ENCODE results near the gene ID2. TPM values are rescaled to one million over a fixed set of nuclear protein-coding genes. Genes with fewer than 3 reads are reported as not detected.

The ID2 gene
- total and polyA plus RNA-seq, 2 of the 13 experiments (the other 11 are each of a cell fraction or from before 2014, with no cell fraction given) = 214 to 719 TPM

DNA sequence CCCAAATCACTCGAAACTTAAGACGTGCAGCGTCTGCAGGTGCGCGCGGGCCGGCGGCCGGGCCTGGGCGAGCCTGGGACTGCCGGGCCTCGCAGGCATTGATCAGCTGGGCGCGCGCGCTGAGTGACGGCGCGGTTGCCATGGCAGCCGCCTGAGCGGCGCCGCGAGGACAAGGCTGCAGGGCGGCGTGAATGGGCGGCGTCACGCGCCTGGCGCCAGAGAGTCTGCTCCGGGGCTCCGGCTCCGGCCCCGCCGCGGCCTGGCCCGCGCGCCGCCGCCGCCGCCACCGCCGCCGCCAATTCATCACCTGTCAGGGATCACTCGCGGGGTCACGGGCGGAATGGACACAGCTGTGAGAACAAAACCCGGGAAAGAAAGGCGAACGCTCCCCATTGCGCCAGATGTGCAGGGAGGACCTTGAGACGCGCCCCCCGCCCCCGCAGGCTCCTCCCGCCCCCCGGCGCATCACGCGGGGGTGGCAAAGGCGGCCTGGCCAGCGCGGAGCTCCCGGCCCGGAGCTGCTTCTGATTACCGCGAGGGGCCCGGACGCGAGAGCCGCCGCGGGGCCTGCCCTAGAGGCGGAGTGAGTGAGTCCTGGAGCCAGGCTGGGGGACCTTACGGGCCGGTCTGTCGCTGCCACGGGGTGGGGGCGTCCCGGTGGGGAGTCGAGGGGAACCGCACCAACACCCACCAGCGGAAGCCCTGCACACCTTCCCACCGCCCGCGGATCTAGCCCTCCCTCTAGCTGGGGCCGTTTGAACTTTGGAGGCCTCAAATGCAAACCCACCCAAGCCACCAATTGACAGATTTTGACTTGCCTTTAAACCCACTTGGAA is 2.9 kb upstream of the ID2 start (continued):
- TF ChIP-seq, protein P1, sequence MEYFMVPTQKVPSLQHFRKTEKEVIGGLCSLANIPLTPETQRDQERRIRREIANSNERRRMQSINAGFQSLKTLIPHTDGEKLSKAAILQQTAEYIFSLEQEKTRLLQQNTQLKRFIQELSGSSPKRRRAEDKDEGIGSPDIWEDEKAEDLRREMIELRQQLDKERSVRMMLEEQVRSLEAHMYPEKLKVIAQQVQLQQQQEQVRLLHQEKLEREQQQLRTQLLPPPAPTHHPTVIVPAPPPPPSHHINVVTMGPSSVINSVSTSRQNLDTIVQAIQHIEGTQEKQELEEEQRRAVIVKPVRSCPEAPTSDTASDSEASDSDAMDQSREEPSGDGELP (IDR thresholded peaks at IDR 0.05; ENCODE audit: borderline replicate concordance, low read depth) = peak; percentile 98
- TF ChIP-seq MAFF (IDR thresholded peaks at IDR 0.05; ENCODE audit: low read depth, low read length) (no peak), EZH2 (conservative IDR thresholded peaks at IDR 0.05; ENCODE audit: low read depth, low read length) (no peak), FOXA1 (IDR thresholded peaks at IDR 0.05) (no peak), FOXA1 (CRISPR knock-in tag; IDR thresholded peaks at IDR 0.05) (peak; percentile 18; the same call in 1 of the 2 replicates), GABPB1 (CRISPR knock-in tag; IDR thresholded peaks at IDR 0.05) (peak; percentile 73; the same call in 1 of the 2 replicates), ZNF709 (CRISPR knock-in tag; IDR thresholded peaks at IDR 0.05) (no peak), ZNF607 (CRISPR knock-in tag; IDR thresholded peaks at IDR 0.05; ENCODE audit: borderline replicate concordance) (no peak; the same call in none of the 2 replicates), ZNF616 (CRISPR knock-in tag; IDR thresholded peaks at IDR 0.05; ENCODE audit: low read depth) (no peak; the same call in 1 of the 2 replicates), HNF4A (CRISPR knock-in tag; IDR thresholded peaks at IDR 0.05) (peak; percentile 45; the same call in 1 of the 2 replicates), RBM39 (IDR thresholded peaks at IDR 0.05; ENCODE audit: low read depth, low read length, poor library complexity, severe bottlenecking) (peak; percentile 17), U2AF2 (IDR thresholded peaks at IDR 0.05; ENCODE audit: low read depth, low read length) (peak; percentile 89; the same call in 1 of the 2 replicates), SOX6 (IDR thresholded peaks at IDR 0.05) (no peak), SOX6 (CRISPR knock-in tag; IDR thresholded peaks at IDR 0.05) (no peak; the same call in 1 of the 2 replicates), PCBP1 (IDR thresholded peaks at IDR 0.05; ENCODE audit: borderline replicate concordance, low read depth, low read length) (no peak), ZNF546 (CRISPR knock-in tag; conservative IDR thresholded peaks at IDR 0.05) (peak; percentile 88; the same call in 1 of the 2 replicates), ZNF782 (CRISPR knock-in tag; IDR thresholded peaks at IDR 0.05; ENCODE audit: borderline replicate concordance) (no peak; the same call in 1 of the 2 replicates), ZBTB8A (CRISPR knock-in tag; IDR thresholded peaks at IDR 0.05; ENCODE audit: borderline replicate concordance, low read depth) (0 out of 2 replicates have a peak, but pooled peaks have one; percentile 44), MXI1 (IDR thresholded peaks at IDR 0.05; ENCODE audit: borderline replicate concordance, low read depth, low read length) (peak; percentile 98; the same call in 2 of the 3 replicates), IKZF4 (CRISPR knock-in tag; IDR thresholded peaks at IDR 0.05; ENCODE audit: borderline replicate concordance, low read depth, not compliant biosample characterization) (peak; percentile 75)
- TF ChIP-seq, protein P2, sequence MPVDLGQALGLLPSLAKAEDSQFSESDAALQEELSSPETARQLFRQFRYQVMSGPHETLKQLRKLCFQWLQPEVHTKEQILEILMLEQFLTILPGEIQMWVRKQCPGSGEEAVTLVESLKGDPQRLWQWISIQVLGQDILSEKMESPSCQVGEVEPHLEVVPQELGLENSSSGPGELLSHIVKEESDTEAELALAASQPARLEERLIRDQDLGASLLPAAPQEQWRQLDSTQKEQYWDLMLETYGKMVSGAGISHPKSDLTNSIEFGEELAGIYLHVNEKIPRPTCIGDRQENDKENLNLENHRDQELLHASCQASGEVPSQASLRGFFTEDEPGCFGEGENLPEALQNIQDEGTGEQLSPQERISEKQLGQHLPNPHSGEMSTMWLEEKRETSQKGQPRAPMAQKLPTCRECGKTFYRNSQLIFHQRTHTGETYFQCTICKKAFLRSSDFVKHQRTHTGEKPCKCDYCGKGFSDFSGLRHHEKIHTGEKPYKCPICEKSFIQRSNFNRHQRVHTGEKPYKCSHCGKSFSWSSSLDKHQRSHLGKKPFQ (CRISPR knock-in tag; IDR thresholded peaks at IDR 0.05; ENCODE audit: insufficient replicate concordance) = no peak
- TF ChIP-seq, protein P3, sequence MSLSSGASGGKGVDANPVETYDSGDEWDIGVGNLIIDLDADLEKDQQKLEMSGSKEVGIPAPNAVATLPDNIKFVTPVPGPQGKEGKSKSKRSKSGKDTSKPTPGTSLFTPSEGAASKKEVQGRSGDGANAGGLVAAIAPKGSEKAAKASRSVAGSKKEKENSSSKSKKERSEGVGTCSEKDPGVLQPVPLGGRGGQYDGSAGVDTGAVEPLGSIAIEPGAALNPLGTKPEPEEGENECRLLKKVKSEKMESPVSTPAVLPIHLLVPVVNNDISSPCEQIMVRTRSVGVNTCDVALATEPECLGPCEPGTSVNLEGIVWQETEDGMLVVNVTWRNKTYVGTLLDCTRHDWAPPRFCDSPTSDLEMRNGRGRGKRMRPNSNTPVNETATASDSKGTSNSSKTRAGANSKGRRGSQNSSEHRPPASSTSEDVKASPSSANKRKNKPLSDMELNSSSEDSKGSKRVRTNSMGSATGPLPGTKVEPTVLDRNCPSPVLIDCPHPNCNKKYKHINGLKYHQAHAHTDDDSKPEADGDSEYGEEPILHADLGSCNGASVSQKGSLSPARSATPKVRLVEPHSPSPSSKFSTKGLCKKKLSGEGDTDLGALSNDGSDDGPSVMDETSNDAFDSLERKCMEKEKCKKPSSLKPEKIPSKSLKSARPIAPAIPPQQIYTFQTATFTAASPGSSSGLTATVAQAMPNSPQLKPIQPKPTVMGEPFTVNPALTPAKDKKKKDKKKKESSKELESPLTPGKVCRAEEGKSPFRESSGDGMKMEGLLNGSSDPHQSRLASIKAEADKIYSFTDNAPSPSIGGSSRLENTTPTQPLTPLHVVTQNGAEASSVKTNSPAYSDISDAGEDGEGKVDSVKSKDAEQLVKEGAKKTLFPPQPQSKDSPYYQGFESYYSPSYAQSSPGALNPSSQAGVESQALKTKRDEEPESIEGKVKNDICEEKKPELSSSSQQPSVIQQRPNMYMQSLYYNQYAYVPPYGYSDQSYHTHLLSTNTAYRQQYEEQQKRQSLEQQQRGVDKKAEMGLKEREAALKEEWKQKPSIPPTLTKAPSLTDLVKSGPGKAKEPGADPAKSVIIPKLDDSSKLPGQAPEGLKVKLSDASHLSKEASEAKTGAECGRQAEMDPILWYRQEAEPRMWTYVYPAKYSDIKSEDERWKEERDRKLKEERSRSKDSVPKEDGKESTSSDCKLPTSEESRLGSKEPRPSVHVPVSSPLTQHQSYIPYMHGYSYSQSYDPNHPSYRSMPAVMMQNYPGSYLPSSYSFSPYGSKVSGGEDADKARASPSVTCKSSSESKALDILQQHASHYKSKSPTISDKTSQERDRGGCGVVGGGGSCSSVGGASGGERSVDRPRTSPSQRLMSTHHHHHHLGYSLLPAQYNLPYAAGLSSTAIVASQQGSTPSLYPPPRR (CRISPR knock-in tag; IDR thresholded peaks at IDR 0.05; ENCODE audit: borderline replicate concordance) = no peak; the same call in 1 of the 2 replicates

Data from HepG2 (cell line).